Raji (cell line): ENCODE data around the gene SLC38A9.

ENCODE experiments used
- POLR2A ChIP-seq: IDR thresholded peaks from 2 replicates; pipeline ENCODE4 v1.6.1; 2011; ENCODE audit warnings: low read depth, low read length, control low read depth; ENCODE audit not compliant: insufficient read depth

The SLC38A9 gene

GRCh38 chr5:55712023-55712859 is at the start of gene SLC38A9:
Gene SLC38A9, minus strand, starts transcription at chr5:55712324. Its CDS starts 14,366 bp downstream, at chr5:55697958.
- peak; percentile 91 for TF ChIP-seq POLR2A

GRCh38 chr5:55758714-55759113 is 46.6 kb upstream of the SLC38A9 start:
- TF ChIP-seq POLR2A, result no peak

- no peak for TF ChIP-seq POLR2A
Measured at GRCh38 chr5:55758231-55758630, 46.1 kb upstream of the SLC38A9 start.

- no peak for TF ChIP-seq POLR2A
Measured at GRCh38 chr5:55750499-55750898, 38.4 kb upstream of the SLC38A9 start.

GRCh38 chr5:55750063-55750462 is 37.9 kb upstream of the SLC38A9 start:
- no peak for TF ChIP-seq POLR2A

- TF ChIP-seq POLR2A, result no peak
Measured at GRCh38 chr5:55749387-55749786, 37.3 kb upstream of the SLC38A9 start.

GRCh38 chr5:55747778-55748318 is 35.7 kb upstream of the SLC38A9 start:
- TF ChIP-seq POLR2A, result no peak

- no peak for TF ChIP-seq POLR2A
Measured at GRCh38 chr5:55742778-55743177, 30.7 kb upstream of the SLC38A9 start.

- no peak for TF ChIP-seq POLR2A
Measured at GRCh38 chr5:55737793-55738192, 25.7 kb upstream of the SLC38A9 start, which contains the start of gene DDX4. Gene DDX4, plus strand, starts transcription at chr5:55738061. Its CDS starts 903 bp downstream, at chr5:55738964.

- TF ChIP-seq POLR2A, result no peak
Measured at GRCh38 chr5:55734658-55735057, 22.5 kb upstream of the SLC38A9 start.

- no peak for TF ChIP-seq POLR2A
Measured at GRCh38 chr5:55732585-55732984, 20.5 kb upstream of the SLC38A9 start.

GRCh38 chr5:55731848-55732247 is 19.7 kb upstream of the SLC38A9 start:
- TF ChIP-seq POLR2A, result no peak

GRCh38 chr5:55724281-55724680 is 12.2 kb upstream of the SLC38A9 start:
- TF ChIP-seq POLR2A, result no peak

- no peak for TF ChIP-seq POLR2A
Measured at GRCh38 chr5:55720188-55720703, 8.1 kb upstream of the SLC38A9 start.

- no peak for TF ChIP-seq POLR2A
Measured at GRCh38 chr5:55715519-55716078, 3.5 kb upstream of the SLC38A9 start.

GRCh38 chr5:55714749-55715148 is 2.6 kb upstream of the SLC38A9 start:
- no peak for TF ChIP-seq POLR2A
